ENCODE results near the gene FGFR3.

GRCh38 chr4:1761130-1761689 lies 31.9 kb upstream of the FGFR3 start:
- no peak for TF ChIP-seq EZH2 (IDR thresholded peaks at IDR 0.05; ENCODE audit: borderline replicate concordance, control insufficient read depth, low read depth, low read length)
- TF ChIP-seq CTCF (IDR thresholded peaks at IDR 0.05 in 2 of 3, conservative IDR thresholded peaks at IDR 0.05 in 1 of 3; ENCODE audit: control insufficient read depth in 2 of 3, extremely low read depth in 1 of 3, insufficient read depth in 1 of 3, low read depth in 3 of 3, low read length in 3 of 3): no peak
- TF ChIP-seq CREM (IDR thresholded peaks at IDR 0.05; ENCODE audit: low read depth): no peak
- TF ChIP-seq SRF (IDR thresholded peaks at IDR 0.05; ENCODE audit: low read depth in 2 of 2, low read length in 2 of 2): no peak
- no peak for TF ChIP-seq NRF1 (conservative IDR thresholded peaks at IDR 0.05; ENCODE audit: low read depth, low read length)
- no peak for TF ChIP-seq POLR2AphosphoS2 (IDR thresholded peaks at IDR 0.05; ENCODE audit: low read depth, low read length)
- no peak for TF ChIP-seq CREB1 (IDR thresholded peaks at IDR 0.05; ENCODE audit: low read depth)
- TF ChIP-seq SIN3A (IDR thresholded peaks at IDR 0.05; ENCODE audit: low read depth, low read length): no peak
- TF ChIP-seq FOXK2 (IDR thresholded peaks at IDR 0.05): no peak
- TF ChIP-seq POLR2A (IDR thresholded peaks at IDR 0.05; ENCODE audit: low read depth, low read length): no peak
- no peak for TF ChIP-seq ZZZ3 (IDR thresholded peaks at IDR 0.05; ENCODE audit: control insufficient read depth, insufficient read length, low read depth)
- no peak for TF ChIP-seq TAF1 (IDR thresholded peaks at IDR 0.05; ENCODE audit: borderline replicate concordance, low read depth, low read length)
- no peak for TF ChIP-seq FOS (IDR thresholded peaks at IDR 0.05; ENCODE audit: borderline replicate concordance, extremely low read depth, insufficient read length)
- no peak for TF ChIP-seq ZSCAN29 (IDR thresholded peaks at IDR 0.05)
